Glomerular visceral epithelial cell (primary cell): ENCODE data around the gene PACS1.

Source experiments
- DNase-seq: peaks from one replicate; pipeline ENCODE4 v3.0.0-alpha.2; 2016; ENCODE audit errors: extremely low spot score

Gene PACS1

GRCh38 chr11:66288671-66289547 is 218.8 kb downstream of the PACS1 start, which contains the start of gene YIF1A:
Gene YIF1A (minus strand): TSS chr11:66289143. CDS start chr11:66288985, 158 bp downstream.
- DNase-seq: peak; percentile 99

DNA sequence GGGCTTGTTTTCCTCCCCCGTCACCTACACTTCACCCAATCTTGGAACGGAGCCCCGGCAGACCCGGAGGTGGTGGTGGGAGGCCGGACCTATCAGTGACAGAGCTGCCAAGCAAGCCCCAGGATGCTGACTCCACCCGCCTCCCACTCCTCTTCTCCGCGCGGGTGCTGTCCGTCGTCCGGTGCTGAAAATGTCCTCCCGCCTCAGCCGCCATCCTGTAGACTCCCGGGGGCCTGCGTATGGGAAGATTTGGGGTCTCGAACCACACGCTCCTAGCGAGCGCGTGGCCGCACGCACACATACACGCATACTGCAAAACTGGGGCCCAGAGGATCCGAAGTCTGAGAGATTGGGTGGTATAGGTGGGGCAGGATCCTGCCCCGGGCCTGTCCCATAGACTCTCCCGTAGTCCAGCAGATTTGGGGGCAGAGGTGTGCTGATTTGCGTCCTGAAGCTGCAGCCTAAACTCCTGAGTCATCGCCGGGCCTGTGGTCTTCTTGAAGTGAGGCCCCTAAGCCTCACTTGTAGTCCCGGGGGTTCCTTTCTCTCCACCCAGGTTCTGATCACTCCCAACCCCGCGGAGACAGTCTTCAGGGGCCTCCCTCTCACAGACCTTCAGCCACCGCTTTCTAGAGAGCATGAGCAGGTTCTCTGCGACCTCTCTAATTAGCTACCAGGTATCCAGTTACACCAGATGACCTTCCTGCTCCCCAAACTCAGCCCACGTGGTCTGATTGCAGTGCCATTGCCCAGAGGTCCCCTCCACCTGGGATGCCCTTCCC is 219.7 kb downstream of the PACS1 start:
- no peak for DNase-seq

GRCh38 chr11:66290330-66290621 is 220.2 kb downstream of the PACS1 start:
- DNase-seq: no peak

DNA sequence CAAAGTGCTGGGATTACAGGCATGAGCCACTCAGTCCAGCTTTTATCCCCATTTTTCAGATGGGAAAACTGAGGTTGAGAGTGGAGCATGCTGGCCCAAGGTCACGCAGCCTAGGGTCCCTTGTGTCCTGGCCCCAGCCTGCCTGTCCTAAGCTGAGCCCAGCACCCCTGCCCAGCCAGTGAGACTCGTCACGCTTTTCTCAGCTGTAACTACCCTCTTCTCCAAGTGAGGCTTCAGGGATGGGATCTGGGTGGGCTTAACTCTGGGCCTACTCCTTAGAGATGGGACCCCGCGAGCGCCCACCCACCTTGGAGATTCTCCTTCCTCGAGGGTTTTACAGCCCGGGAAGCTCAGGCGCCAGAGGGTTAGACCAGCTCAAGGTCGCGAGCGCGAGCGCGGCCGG is 221.2 kb downstream of the PACS1 start:
- DNase-seq: no peak

GRCh38 chr11:66291706-66292542 is 221.9 kb downstream of the PACS1 start, which contains the start of gene TMEM151A:
Gene TMEM151A (plus strand): TSS chr11:66291894. CDS start chr11:66292014, 120 bp downstream.
- DNase-seq: no peak

- DNase-seq: no peak
Observed at GRCh38 chr11:66292543-66293332, 222.7 kb downstream of the PACS1 start.

DNA sequence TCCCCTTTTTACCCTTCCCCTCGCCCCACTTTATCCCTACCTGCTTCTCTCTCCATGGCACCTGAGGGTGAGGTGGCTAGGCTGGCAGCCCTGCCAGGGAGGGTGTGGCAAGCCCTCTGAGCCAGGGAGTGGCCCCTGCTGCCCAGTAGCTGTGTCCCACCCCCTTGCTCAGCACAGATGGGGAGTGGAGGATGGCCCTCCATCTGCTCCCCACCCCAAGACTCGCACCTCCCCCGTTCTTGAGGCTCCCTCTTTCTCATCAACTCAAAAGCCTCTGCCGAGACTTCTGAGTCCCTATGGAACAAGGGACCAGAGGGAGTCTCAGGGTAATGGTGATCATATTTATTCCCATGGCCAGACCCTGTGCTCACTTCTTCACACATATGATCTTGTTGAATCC is 223.3 kb downstream of the PACS1 start:
- DNase-seq: no peak

GRCh38 chr11:66293777-66294625 is 223.9 kb downstream of the PACS1 start:
- no peak for DNase-seq
